ENCODE measurements around the gene ZNF385C. TPM values are rescaled to one million over a fixed set of nuclear protein-coding genes. Genes with fewer than 3 reads are reported as not detected.
"Not testable (repeated sequence)": the region's sequence is repeated elsewhere in the genome, so short reads cannot be mapped to it uniquely, and the experiment has no call there.

ZNF385C gene
- total and polyA plus RNA-seq, 2 experiments from 2014 or later = not detected

DNA sequence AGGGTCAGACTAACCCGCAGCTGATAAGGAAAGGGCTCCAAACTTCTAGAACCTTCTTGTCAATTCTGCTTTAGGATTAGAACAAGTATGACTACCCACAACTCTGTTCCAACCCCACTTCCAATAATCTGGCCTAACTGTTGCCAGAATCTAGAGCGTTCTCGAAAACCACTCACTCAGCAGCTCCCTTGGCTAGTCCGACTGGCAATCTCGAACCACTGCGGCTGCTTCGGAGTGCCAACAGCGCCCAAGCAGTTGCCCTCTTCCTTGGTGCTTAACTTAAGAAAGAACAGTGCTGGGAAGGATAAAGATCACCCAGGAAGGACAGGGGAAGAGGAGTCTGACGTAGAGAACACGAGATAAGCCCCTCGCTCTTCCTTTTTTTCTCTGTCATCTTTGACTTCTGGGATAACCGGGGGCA, 81.9 kb downstream of the ZNF385C start:
- Histone ChIP-seq H3K27ac (peak overlapping the region; percentile 84), H3K9me2 (ENCODE audit: insufficient read depth) (no peaks in the 10 kb centered on the region), H3K9ac (peak overlapping the region; percentile 98), H3K27me3 (replicated peaks; ENCODE audit: insufficient read depth) (no peaks in the 10 kb centered on the region), H3K4me2 (ENCODE audit: unreplicated experiment) (peak overlapping the region; percentile 90), H3K79me2 (ENCODE audit: insufficient read depth) (peaks cover 82% of the 10 kb centered on the region), H3K36me3 (ENCODE audit: low read depth) (no peaks in the 10 kb centered on the region), H4K20me1 (ENCODE audit: insufficient read depth) (no peaks in the 10 kb centered on the region), H3K9me3 (ENCODE audit: low read depth) (no peaks in the 10 kb centered on the region), H2AFZ (peak overlapping the region; percentile 77), H3K4me1 (ENCODE audit: insufficient read depth) (peaks cover 34% of the 10 kb centered on the region), H3K4me3 (peak overlapping the region; percentile 95), H3F3A (ENCODE audit: insufficient read depth) (peaks cover 12% of the 10 kb centered on the region)
- 5 to 6% methylated on average over 12 of the region's 12 CpGs for WGBS, 2 experiments (ENCODE audit: low coverage in 1 of 2, low lambda C conversion rate in 2 of 2, missing lambda C conversion rate in 2 of 2)
- DNase-seq = peak; percentile 70
- TF ChIP-seq EZH2phosphoT487 (IDR thresholded peaks at IDR 0.05; ENCODE audit: insufficient read depth, low read depth) (no peak), EZH2 (IDR thresholded peaks at IDR 0.05; ENCODE audit: insufficient read depth, poor library complexity, severe bottlenecking) (no peak)
- in situ Hi-C loops (cut with MboI) = no loop called here

DNA sequence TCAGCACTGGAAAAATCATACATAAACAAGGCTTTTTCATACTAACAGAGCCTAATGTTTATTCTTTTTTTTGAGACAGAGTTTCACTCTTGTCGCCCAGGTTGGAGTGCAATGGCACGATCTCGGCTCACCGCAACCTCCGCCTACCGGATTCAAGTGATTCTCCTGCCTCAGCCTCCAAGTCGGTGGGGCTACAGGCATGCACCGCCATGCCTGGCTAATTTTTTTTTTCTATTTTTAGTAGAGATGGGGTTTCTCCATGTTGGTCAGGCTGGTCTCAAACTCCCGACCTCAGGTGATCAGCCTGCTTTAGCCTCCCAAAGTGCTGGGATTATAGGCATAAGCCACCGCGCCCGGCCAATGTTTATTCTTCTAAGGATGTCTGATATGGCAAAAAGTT, 84.5 kb downstream of the ZNF385C start:
- peaks cover 53% of the 10 kb centered on the region for H3K4me1 ChIP-seq (ENCODE audit: insufficient read depth)
- H4K20me1 ChIP-seq (ENCODE audit: insufficient read depth); H3K9me2 ChIP-seq (ENCODE audit: insufficient read depth); H3K27ac ChIP-seq; H3K4me2 ChIP-seq (ENCODE audit: unreplicated experiment); in situ Hi-C loops (cut with MboI); H3K27me3 ChIP-seq (replicated peaks; ENCODE audit: insufficient read depth); DNase-seq; H2AFZ ChIP-seq; H3K36me3 ChIP-seq (ENCODE audit: low read depth); H3K9ac ChIP-seq; H3K4me3 ChIP-seq; H3K9me3 ChIP-seq (ENCODE audit: low read depth): not testable (repeated sequence)
- WGBS, 2 experiments (ENCODE audit: low coverage in 1 of 2, low lambda C conversion rate in 2 of 2, missing lambda C conversion rate in 2 of 2) = 96 to 100% methylated on average over 12 of the region's 12 CpGs
- peaks cover 85% of the 10 kb centered on the region for H3K79me2 ChIP-seq (ENCODE audit: insufficient read depth)
- H3F3A ChIP-seq (ENCODE audit: insufficient read depth) = peaks cover 27% of the 10 kb centered on the region

DNA sequence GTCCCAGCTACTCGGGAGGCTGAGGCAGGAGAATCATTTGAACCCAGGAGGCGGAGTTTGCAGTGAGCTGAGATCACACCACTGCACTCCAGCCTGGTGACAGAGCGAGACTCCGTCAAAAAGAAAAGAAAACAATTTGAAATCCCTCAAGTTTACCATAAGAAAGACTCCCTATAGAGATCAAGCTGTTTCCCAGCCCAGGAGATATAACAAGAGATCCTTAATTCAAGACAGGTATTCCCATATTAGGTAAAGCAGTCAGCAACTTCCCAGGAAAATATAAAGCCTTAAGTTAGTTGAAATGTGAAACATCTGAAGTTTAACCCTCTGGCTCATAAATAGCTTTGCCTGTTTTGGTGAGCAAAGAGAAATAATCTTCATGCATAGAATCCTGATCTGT, 85.9 kb downstream of the ZNF385C start:
- Histone ChIP-seq H3K79me2 (ENCODE audit: insufficient read depth) (peaks cover 98% of the 10 kb centered on the region), H3K4me1 (ENCODE audit: insufficient read depth) (peaks cover 54% of the 10 kb centered on the region), H3F3A (ENCODE audit: insufficient read depth) (peaks cover 27% of the 10 kb centered on the region)
- H3K4me2 ChIP-seq (ENCODE audit: unreplicated experiment); H3K4me3 ChIP-seq; DNase-seq; H3K9me3 ChIP-seq (ENCODE audit: low read depth); H3K27me3 ChIP-seq (replicated peaks; ENCODE audit: insufficient read depth); H3K9ac ChIP-seq; H3K27ac ChIP-seq; H3K9me2 ChIP-seq (ENCODE audit: insufficient read depth); H3K36me3 ChIP-seq (ENCODE audit: low read depth); in situ Hi-C loops (cut with MboI); H4K20me1 ChIP-seq (ENCODE audit: insufficient read depth); H2AFZ ChIP-seq: not testable (repeated sequence)
- 78 to 85% methylated on average over 4 of the region's 4 CpGs for WGBS, 2 experiments (ENCODE audit: low coverage in 1 of 2, low lambda C conversion rate in 2 of 2, missing lambda C conversion rate in 2 of 2)

DNA sequence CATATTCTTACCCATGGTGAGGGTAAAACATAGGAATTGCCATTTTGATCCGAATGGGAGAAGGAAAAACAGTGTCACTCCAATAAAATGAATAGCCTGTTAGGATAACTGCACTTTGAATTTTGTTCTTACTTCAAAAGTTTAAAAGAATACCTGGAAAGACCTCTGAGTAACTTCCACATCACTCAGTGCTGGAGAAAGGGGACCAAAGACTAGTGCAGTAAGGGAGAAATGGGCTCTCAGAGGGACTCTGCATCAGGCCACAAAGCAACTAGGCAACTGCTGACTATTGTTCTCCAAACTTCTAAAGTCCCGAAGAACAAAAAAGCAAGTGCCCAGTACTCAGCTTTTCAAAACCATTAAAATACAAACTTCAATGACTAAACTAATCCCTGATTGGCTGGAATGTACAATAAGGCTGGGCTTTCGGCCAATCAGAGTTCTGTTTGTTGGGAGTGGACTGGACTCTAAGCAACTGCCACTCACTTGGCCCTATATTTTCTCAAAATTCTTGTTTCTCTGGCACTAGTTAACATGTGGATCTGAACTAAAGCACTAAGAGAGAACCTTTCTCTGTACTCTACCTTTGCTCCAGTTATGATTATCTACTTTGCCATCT, 87.3 kb downstream of the ZNF385C start:
- no peaks in the 10 kb centered on the region for H4K20me1 ChIP-seq (ENCODE audit: insufficient read depth)
- in situ Hi-C loops (cut with MboI) = no loop called here
- peak; percentile 58 for DNase-seq
- peaks cover 100% of the 10 kb centered on the region for H3K79me2 ChIP-seq (ENCODE audit: insufficient read depth)
- peak overlapping the region; percentile 66 for H3K4me2 ChIP-seq (ENCODE audit: unreplicated experiment)
- H2AFZ ChIP-seq = no peak overlapping the region
- H3K9ac ChIP-seq = no peak overlapping the region
- H3K27me3 ChIP-seq (replicated peaks; ENCODE audit: insufficient read depth) = no peaks in the 10 kb centered on the region
- H3K9me3 ChIP-seq (ENCODE audit: low read depth) = no peaks in the 10 kb centered on the region
- no peaks in the 10 kb centered on the region for H3K9me2 ChIP-seq (ENCODE audit: insufficient read depth)
- H3K4me1 ChIP-seq (ENCODE audit: insufficient read depth) = peaks cover 56% of the 10 kb centered on the region
- 0 out of 2 replicates have a peak overlapping the region, but pooled peaks have one; percentile 25 for H3K4me3 ChIP-seq
- peak overlapping the region; percentile 69 for H3K27ac ChIP-seq
- WGBS, 2 experiments (ENCODE audit: low coverage in 1 of 2, low lambda C conversion rate in 2 of 2, missing lambda C conversion rate in 2 of 2) = 95 to 97% methylated on average over 3 of the region's 3 CpGs
- H3F3A ChIP-seq (ENCODE audit: insufficient read depth) = peaks cover 27% of the 10 kb centered on the region
- H3K36me3 ChIP-seq (ENCODE audit: low read depth) = no peaks in the 10 kb centered on the region
- TF ChIP-seq EZH2 (IDR thresholded peaks at IDR 0.05; ENCODE audit: insufficient read depth, poor library complexity, severe bottlenecking) (no peak), EZH2phosphoT487 (IDR thresholded peaks at IDR 0.05; ENCODE audit: insufficient read depth, low read depth) (no peak)

DNA sequence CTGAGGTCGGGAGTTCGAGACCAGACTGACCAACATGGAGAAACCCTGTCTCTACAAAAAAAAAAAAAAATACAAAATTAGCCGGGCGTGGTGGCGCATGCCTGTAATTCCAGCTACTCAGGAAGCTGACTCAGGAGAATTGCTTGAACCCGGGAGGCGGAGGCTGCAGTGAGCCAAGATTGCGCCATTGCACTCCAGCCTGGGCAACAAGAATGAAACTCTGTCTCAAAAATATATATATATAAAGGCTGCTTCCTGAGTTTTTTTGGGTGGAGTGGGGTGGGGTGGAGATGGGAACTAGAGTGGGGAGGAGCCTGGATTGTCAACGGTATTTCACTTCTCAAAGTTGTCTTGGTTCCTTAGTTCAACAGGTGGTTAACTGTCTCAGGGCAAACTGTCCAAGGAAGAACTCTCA, 88.0 kb downstream of the ZNF385C start:
- H4K20me1 ChIP-seq (ENCODE audit: insufficient read depth); H3K9me3 ChIP-seq (ENCODE audit: low read depth); in situ Hi-C loops (cut with MboI); H3K27me3 ChIP-seq (replicated peaks; ENCODE audit: insufficient read depth); H2AFZ ChIP-seq; H3K36me3 ChIP-seq (ENCODE audit: low read depth); H3K9me2 ChIP-seq (ENCODE audit: insufficient read depth): not testable (repeated sequence)
- peaks cover 52% of the 10 kb centered on the region for H3K4me1 ChIP-seq (ENCODE audit: insufficient read depth)
- H3K9ac ChIP-seq = 0 out of 2 replicates have a peak overlapping the region, but pooled peaks have one; percentile 26
- peak; percentile 72 for DNase-seq
- H3K4me2 ChIP-seq (ENCODE audit: unreplicated experiment) = peak overlapping the region; percentile 66
- 14 to 28% methylated on average over 7 to 9 of the region's 9 CpGs for WGBS, 2 experiments (ENCODE audit: low coverage in 1 of 2, low lambda C conversion rate in 2 of 2, missing lambda C conversion rate in 2 of 2)
- peaks cover 100% of the 10 kb centered on the region for H3K79me2 ChIP-seq (ENCODE audit: insufficient read depth)
- peak overlapping the region; percentile 69 for H3K27ac ChIP-seq
- peaks cover 30% of the 10 kb centered on the region for H3F3A ChIP-seq (ENCODE audit: insufficient read depth)
- H3K4me3 ChIP-seq = peak overlapping the region; percentile 25; the same call in 1 of the 2 replicates
